GM12878 (cell line): ENCODE data around the gene CARD14. TPM values are rescaled to one million over a fixed set of nuclear protein-coding genes. Genes with fewer than 3 reads are reported as not detected.

Experiments
- BCL11A ChIP-seq: IDR thresholded peaks from 2 replicates; pipeline ENCODE4 v1.6.1; 2011; ENCODE audit warnings: low read depth, low read length
- HDAC2 ChIP-seq: fragments of 200-600 bp; sonication (generic); IDR thresholded peaks from 2 replicates; pipeline ENCODE4 v1.6.1; 2017
- IKZF1 ChIP-seq: fragments of 450-650 bp; conservative IDR thresholded peaks from 2 replicates; pipeline ENCODE4 v1.6.1; 2017; ENCODE audit warnings: antibody characterized with exemption, mild to moderate bottlenecking
- YY1 ChIP-seq: IDR thresholded peaks from 2 replicates; pipeline ENCODE4 v1.6.1; 2011; ENCODE audit warnings: low read depth, mild to moderate bottlenecking, low read length
- polyA plus RNA-seq, 11 experiments: library from polyadenylated mRNA; depleted of rRNA in 4 of 11; unstranded in 6 of 11; stranded (reverse) in 5 of 11; fragments of >200 nt; fragmentation: Nextera tagmentation in 4 of 11; fragmentation: Illumina TruSeq in 1 of 11; extraction: Ambion mirVana in 4 of 11; extraction: Trizol in 1 of 11; gene quantifications; 1 replicate in 1 of 11; 2 replicates in 10 of 11; pipeline versions ENCODE4 v1.2.1 to v1.2.3, GENCODE V29; 2011 to 2016; ENCODE audit warnings: inconsistent platforms in 2 of 11, missing spikeins in 2 of 11, low read depth in 1 of 11
- total RNA-seq, 4 experiments: library from RNA; depleted of rRNA in 3 of 4; stranded (reverse); fragments of >200 nt in 3 of 4; fragmentation: Illumina TruSeq in 1 of 4; extraction: Trizol in 1 of 4; gene quantifications; 2 replicates each; pipeline versions ENCODE4 v1.2.1 to v1.2.3, GENCODE V29; 2013 to 2021
- TF ChIP-seq, protein P1 (sequence below): fragments of 150-350 bp; IDR thresholded peaks from 2 replicates; pipeline ENCODE4 v1.6.1; 2016; ENCODE audit warnings: low read depth, low read length
- TF ChIP-seq, protein P2 (sequence below): fragments of 450-650 bp; IDR thresholded peaks from 2 replicates; pipeline ENCODE4 v1.6.1; 2017; ENCODE audit warnings: mild to moderate bottlenecking, moderate library complexity
- TF ChIP-seq, protein P3 (sequence below): IDR thresholded peaks from 2 replicates; pipeline ENCODE4 v1.6.1; 2012; ENCODE audit warnings: low read depth, low read length, improper control_type of control experiment
- TF ChIP-seq, protein P4 (sequence below): fragments of 450-650 bp; formaldehyde crosslinking; IDR thresholded peaks from 2 replicates; pipeline ENCODE4 v1.5.0; 2022; ENCODE audit warnings: mild to moderate bottlenecking, missing genetic modification characterization

Gene CARD14
- total and polyA plus RNA-seq, 10 of the 15 experiments (the other 5 are each of a cell fraction or from before 2014, with no cell fraction given): 0.08 to 0.15 TPM; not detected in 8

DNA sequence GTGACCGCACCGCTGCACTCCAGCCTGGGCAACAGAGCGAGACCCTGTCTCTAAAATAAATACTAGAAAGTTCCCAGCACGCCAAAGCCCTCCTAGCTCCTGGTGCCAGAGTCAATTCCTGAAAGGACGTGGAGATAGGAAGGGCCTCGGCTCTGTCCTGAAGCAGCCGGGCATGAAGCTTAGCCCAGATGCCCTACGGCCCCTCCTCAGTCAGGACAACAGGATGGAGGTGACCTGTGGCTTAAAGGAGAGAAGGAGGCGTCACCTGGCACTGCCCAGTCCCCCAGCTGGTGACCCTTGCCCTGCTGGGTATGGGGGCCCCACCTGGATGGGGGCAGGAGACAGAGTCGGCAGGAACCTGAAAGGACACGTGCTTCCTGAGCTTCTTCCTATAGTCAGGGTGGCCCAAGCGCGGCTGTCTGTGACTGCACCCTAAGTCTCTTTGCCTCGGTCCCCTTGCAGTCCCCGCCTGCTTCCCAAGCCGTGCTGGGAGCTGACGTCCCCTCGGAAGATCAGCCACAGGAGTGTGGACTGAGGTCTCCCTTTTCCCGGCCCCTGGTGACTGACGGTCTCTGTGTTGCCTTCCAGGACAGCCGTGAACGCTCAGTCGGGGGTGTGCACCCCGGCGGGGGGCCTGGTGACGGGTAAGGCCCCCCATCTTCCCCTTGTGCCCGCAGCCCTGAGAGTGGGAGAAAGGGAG lies 75.9 kb downstream of the CARD14 start (continued):
- TF ChIP-seq, protein P1, sequence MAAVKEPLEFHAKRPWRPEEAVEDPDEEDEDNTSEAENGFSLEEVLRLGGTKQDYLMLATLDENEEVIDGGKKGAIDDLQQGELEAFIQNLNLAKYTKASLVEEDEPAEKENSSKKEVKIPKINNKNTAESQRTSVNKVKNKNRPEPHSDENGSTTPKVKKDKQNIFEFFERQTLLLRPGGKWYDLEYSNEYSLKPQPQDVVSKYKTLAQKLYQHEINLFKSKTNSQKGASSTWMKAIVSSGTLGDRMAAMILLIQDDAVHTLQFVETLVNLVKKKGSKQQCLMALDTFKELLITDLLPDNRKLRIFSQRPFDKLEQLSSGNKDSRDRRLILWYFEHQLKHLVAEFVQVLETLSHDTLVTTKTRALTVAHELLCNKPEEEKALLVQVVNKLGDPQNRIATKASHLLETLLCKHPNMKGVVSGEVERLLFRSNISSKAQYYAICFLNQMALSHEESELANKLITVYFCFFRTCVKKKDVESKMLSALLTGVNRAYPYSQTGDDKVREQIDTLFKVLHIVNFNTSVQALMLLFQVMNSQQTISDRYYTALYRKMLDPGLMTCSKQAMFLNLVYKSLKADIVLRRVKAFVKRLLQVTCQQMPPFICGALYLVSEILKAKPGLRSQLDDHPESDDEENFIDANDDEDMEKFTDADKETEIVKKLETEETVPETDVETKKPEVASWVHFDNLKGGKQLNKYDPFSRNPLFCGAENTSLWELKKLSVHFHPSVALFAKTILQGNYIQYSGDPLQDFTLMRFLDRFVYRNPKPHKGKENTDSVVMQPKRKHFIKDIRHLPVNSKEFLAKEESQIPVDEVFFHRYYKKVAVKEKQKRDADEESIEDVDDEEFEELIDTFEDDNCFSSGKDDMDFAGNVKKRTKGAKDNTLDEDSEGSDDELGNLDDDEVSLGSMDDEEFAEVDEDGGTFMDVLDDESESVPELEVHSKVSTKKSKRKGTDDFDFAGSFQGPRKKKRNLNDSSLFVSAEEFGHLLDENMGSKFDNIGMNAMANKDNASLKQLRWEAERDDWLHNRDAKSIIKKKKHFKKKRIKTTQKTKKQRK: no peak
- TF ChIP-seq, protein P2, sequence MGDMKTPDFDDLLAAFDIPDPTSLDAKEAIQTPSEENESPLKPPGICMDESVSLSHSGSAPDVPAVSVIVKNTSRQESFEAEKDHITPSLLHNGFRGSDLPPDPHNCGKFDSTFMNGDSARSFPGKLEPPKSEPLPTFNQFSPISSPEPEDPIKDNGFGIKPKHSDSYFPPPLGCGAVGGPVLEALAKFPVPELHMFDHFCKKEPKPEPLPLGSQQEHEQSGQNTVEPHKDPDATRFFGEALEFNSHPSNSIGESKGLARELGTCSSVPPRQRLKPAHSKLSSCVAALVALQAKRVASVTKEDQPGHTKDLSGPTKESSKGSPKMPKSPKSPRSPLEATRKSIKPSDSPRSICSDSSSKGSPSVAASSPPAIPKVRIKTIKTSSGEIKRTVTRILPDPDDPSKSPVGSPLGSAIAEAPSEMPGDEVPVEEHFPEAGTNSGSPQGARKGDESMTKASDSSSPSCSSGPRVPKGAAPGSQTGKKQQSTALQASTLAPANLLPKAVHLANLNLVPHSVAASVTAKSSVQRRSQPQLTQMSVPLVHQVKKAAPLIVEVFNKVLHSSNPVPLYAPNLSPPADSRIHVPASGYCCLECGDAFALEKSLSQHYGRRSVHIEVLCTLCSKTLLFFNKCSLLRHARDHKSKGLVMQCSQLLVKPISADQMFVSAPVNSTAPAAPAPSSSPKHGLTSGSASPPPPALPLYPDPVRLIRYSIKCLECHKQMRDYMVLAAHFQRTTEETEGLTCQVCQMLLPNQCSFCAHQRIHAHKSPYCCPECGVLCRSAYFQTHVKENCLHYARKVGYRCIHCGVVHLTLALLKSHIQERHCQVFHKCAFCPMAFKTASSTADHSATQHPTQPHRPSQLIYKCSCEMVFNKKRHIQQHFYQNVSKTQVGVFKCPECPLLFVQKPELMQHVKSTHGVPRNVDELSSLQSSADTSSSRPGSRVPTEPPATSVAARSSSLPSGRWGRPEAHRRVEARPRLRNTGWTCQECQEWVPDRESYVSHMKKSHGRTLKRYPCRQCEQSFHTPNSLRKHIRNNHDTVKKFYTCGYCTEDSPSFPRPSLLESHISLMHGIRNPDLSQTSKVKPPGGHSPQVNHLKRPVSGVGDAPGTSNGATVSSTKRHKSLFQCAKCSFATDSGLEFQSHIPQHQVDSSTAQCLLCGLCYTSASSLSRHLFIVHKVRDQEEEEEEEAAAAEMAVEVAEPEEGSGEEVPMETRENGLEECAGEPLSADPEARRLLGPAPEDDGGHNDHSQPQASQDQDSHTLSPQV: no peak
- TF ChIP-seq, protein P3, sequence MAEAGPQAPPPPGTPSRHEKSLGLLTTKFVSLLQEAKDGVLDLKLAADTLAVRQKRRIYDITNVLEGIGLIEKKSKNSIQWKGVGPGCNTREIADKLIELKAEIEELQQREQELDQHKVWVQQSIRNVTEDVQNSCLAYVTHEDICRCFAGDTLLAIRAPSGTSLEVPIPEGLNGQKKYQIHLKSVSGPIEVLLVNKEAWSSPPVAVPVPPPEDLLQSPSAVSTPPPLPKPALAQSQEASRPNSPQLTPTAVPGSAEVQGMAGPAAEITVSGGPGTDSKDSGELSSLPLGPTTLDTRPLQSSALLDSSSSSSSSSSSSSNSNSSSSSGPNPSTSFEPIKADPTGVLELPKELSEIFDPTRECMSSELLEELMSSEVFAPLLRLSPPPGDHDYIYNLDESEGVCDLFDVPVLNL: no peak
- TF ChIP-seq IKZF1 (no peak), YY1 (no peak), HDAC2 (no peak), BCL11A (no peak)
- TF ChIP-seq, protein P4, sequence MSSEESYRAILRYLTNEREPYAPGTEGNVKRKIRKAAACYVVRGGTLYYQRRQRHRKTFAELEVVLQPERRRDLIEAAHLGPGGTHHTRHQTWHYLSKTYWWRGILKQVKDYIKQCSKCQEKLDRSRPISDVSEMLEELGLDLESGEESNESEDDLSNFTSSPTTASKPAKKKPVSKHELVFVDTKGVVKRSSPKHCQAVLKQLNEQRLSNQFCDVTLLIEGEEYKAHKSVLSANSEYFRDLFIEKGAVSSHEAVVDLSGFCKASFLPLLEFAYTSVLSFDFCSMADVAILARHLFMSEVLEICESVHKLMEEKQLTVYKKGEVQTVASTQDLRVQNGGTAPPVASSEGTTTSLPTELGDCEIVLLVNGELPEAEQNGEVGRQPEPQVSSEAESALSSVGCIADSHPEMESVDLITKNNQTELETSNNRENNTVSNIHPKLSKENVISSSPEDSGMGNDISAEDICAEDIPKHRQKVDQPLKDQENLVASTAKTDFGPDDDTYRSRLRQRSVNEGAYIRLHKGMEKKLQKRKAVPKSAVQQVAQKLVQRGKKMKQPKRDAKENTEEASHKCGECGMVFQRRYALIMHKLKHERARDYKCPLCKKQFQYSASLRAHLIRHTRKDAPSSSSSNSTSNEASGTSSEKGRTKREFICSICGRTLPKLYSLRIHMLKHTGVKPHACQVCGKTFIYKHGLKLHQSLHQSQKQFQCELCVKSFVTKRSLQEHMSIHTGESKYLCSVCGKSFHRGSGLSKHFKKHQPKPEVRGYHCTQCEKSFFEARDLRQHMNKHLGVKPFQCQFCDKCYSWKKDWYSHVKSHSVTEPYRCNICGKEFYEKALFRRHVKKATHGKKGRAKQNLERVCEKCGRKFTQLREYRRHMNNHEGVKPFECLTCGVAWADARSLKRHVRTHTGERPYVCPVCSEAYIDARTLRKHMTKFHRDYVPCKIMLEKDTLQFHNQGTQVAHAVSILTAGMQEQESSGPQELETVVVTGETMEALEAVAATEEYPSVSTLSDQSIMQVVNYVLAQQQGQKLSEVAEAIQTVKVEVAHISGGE: no peak
